Esophagus squamous epithelium (tissue), 5 donors: ENCODE data around the gene RIPK3. TPM values are rescaled to one million over a fixed set of nuclear protein-coding genes. Genes with fewer than 3 reads are reported as not detected.
A peak's percentile ranks its signal among the peaks of the same experiment; 100 is the strongest.

ENCODE experiments used
- DNase-seq: peaks from one replicate; lab custom pipeline; 2025; lab: John Stamatoyannopoulos, UW
- H3K27ac ChIP-seq, 4 donors: fragments of 200-600 bp; sonication (generic); one replicate each; pipeline ENCODE4 v1.5.1; 2016 to 2019; ENCODE audit warnings: mild to moderate bottlenecking in 1 of 4
- H3K27me3 ChIP-seq, 4 donors: fragments of 200-600 bp; sonication (generic); 1 replicate in 3 of 4; 2 replicates in 1 of 4; pipeline versions ENCODE4 v1.5.1 to v1.6.0; 2017 to 2021; ENCODE audit warnings: antibody characterized with exemption in 1 of 4
- H3K36me3 ChIP-seq, 3 donors: fragments of 200-600 bp; sonication (generic); one replicate each; pipeline ENCODE4 v1.5.1; 2016 to 2019
- H3K4me1 ChIP-seq, 3 donors: fragments of 200-600 bp; sonication (generic); one replicate each; pipeline ENCODE4 v1.5.1; 2017 to 2019
- H3K4me3 ChIP-seq, 4 donors: fragments of 200-600 bp; sonication (generic); 1 replicate in 3 of 4; 2 replicates in 1 of 4; pipeline ENCODE4 v1.5.1; 2016 to 2019; ENCODE audit warnings: mild to moderate bottlenecking in 2 of 4, moderate library complexity in 1 of 4
- H3K9me3 ChIP-seq, 3 donors: fragments of 200-600 bp; sonication (generic); one replicate each; pipeline ENCODE4 v1.5.1; 2016 to 2019
- POLR2A ChIP-seq, 4 donors: fragments of 450-650 bp; IDR thresholded peaks; one replicate each; pipeline ENCODE4 v1.6.1; 2017; ENCODE audit warnings: antibody characterized with exemption in 4 of 4, mild to moderate bottlenecking in 4 of 4, moderate library complexity in 3 of 4
- WGBS, 2 donors: methylation state at CpG; one replicate each; pipeline ENCODE4 v1.1.5; 2018; 5-methylcytosine and 5-hydroxymethylcytosine counted together
- intact Hi-C: fragments of 100-400 bp; cut with DNase I; formaldehyde crosslinking; loops from one replicate; pipeline ENCODE4 v1.15.0; 2022
- total RNA-seq, 4 donors: library from RNA; depleted of rRNA; stranded (reverse); fragments of >200 nt; gene quantifications; one replicate each; pipeline ENCODE4 v1.1.0, GENCODE V29; 2016
- TF ChIP-seq, protein P1 (sequence below), 6 experiments: fragments of 450-650 bp in 4 of 6; fragments of 200-600 bp in 2 of 6; sonication (generic) in 2 of 6; IDR thresholded peaks; one replicate each; pipeline ENCODE4 v1.5.1; 2016 to 2019; ENCODE audit warnings: antibody characterized with exemption in 6 of 6, mild to moderate bottlenecking in 4 of 6, moderate library complexity in 4 of 6
- donor health status: DM: yes; HTN: yes; CAD: no.

RIPK3 gene
- total RNA-seq, 4 donors from 2014 or later = 10.3 to 21.4 (median 12.7) TPM

DNA sequence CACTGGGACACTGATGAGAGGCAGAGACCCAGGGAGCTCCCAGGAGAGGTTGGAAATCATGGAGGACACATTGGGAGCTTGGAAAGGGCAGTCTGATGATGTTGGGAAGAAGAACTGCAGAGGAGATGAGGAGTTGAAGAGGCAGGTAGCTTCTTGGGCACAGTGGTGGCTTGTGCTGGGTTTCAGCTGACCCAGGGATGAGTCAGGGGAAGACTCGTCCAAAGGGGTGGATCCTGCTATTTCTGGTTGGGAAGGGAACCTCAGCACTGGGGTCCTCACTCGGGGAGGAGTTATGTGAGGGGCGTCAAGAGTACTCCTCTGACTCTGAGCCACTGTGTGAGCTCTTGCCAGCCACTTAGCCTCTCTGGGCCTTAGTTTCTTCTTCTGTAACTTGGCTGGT, 16.4 kb downstream of the RIPK3 start:
- Histone ChIP-seq H3K9me3 (no peaks in the 10 kb centered on the region), H3K36me3 (no peaks in the 10 kb centered on the region), H3K27me3 (peaks cover 0 to 8% (median 0%) of the 10 kb centered on the region in 4 donors), H3K27ac (no peak overlapping the region), H3K4me3 (no peak overlapping the region), H3K4me1 (peaks cover 0 to 13% (median 0%) of the 10 kb centered on the region in 3 donors)
- DNase-seq = no peak
- 46 to 56% methylated on average over 3 of the region's 3 CpGs for WGBS, 2 donors
- intact Hi-C loops = no loop called here
- TF ChIP-seq POLR2A (IDR thresholded peaks at IDR 0.05) = no peak
- TF ChIP-seq, protein P1, sequence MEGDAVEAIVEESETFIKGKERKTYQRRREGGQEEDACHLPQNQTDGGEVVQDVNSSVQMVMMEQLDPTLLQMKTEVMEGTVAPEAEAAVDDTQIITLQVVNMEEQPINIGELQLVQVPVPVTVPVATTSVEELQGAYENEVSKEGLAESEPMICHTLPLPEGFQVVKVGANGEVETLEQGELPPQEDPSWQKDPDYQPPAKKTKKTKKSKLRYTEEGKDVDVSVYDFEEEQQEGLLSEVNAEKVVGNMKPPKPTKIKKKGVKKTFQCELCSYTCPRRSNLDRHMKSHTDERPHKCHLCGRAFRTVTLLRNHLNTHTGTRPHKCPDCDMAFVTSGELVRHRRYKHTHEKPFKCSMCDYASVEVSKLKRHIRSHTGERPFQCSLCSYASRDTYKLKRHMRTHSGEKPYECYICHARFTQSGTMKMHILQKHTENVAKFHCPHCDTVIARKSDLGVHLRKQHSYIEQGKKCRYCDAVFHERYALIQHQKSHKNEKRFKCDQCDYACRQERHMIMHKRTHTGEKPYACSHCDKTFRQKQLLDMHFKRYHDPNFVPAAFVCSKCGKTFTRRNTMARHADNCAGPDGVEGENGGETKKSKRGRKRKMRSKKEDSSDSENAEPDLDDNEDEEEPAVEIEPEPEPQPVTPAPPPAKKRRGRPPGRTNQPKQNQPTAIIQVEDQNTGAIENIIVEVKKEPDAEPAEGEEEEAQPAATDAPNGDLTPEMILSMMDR (IDR thresholded peaks at IDR 0.05) = no peak

- no peak overlapping the region for H3K27ac ChIP-seq
- TF ChIP-seq, protein P1 (IDR thresholded peaks at IDR 0.05) = no peak
- no peak for TF ChIP-seq POLR2A (IDR thresholded peaks at IDR 0.05)
- WGBS, 2 donors = 71 to 86% methylated on average over 4 to 9 of the region's 10 CpGs
- H3K36me3 ChIP-seq = no peaks in the 10 kb centered on the region
- no peak for DNase-seq
- peaks cover 0 to 13% (median 0%) of the 10 kb centered on the region in 4 donors for H3K27me3 ChIP-seq
- peaks cover 0 to 8% (median under 1%) of the 10 kb centered on the region in 3 donors for H3K4me1 ChIP-seq
- no peaks in the 10 kb centered on the region for H3K9me3 ChIP-seq
- intact Hi-C loops = no loop called here
- H3K4me3 ChIP-seq = no peak overlapping the region
Observed at GRCh38 chr14:24322672-24323071, 17.1 kb downstream of the RIPK3 start.

DNA sequence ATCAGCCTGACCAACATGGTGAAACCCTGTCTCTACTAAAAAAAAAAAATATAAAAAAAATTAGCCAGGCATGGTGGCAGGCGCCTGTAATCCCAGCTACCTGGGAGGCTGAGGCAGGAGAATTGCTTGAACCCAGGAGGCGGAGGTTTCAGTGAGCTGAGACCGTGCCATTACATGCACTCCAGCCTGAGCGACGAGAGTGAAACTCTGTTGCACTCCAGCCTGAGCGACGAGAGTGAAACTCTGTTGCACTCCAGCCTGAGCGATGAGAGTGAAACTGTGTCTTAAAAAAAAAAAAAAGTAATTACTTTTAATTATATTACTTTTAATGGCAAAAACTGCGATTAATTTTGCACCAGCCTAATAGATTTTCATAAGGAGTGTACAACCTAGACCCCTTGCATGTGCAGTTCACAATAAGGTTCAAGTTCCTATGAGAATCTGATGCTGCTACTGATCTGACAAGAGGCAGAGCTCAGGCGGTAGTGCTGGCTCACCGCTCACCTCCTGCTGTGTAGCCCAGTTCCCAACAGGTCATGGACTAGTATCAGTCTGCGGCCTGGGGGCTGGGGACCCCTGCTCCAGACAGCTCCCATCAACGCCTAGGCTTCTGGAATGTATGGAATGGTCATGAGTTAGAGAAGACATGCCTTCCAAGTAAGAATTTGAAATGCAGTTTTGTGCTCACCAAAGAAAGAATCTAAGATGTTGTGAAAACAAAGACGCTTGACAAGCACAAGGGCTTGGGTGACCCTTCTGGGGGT, 18.4 kb downstream of the RIPK3 start:
- H3K27me3 ChIP-seq = peaks cover 0 to 23% (median 0%) of the 10 kb centered on the region in 4 donors
- H3K36me3 ChIP-seq = no peaks in the 10 kb centered on the region
- H3K9me3 ChIP-seq = no peaks in the 10 kb centered on the region
- H3K4me3 ChIP-seq = no peak overlapping the region
- peaks cover 5 to 14% (median 13%) of the 10 kb centered on the region in 3 donors for H3K4me1 ChIP-seq
- TF ChIP-seq, protein P1 (IDR thresholded peaks at IDR 0.05) = no peak
- TF ChIP-seq POLR2A (IDR thresholded peaks at IDR 0.05) = no peak
- intact Hi-C loops = no loop called here
- no peak overlapping the region for H3K27ac ChIP-seq
- no peak for DNase-seq
- 81 to 83% methylated on average over 13 to 14 of the region's 14 CpGs for WGBS, 2 donors

DNA sequence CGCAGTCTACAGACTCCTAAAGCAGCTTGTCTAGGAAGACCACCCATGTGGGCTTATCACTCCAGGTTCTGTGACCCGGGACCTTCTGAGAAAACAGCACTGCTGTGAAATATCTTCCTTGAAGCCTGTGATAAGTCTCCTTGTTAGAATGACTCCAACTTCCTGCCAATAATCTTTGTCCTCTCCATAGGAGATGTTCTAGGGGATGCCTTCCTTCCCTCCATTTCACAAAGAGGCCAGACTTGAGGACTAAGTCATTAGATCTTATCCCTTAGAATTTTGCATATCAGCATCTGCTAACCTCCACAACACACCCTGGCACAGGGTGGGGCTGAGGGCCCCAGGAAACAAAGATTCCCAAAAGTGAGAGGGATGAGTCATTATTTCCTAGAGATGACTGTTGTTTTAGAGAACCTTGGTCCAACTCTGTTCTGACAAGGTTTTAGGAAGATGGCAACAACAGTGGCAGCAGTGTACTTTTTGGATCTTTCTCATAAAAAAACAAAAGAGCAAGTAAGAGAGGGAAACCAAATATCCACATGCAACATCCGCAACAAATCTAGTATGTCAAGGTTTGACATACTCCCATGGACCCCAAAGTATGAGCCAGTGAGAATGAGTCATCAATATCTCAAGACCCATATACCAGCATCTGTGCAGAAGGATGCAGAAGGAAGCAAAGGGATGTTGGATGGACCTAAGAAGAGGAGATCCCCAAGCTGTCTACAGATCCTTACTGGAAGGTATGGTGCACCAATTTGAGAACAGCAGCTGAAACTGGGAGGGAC, 22.5 kb downstream of the RIPK3 start:
- intact Hi-C loops = no loop called here
- no peaks in the 10 kb centered on the region for H3K9me3 ChIP-seq
- TF ChIP-seq, protein P1 (IDR thresholded peaks at IDR 0.05) = no peak
- TF ChIP-seq POLR2A (IDR thresholded peaks at IDR 0.05) = no peak
- H3K4me3 ChIP-seq = no peak overlapping the region
- peak overlapping the region; percentile 86 to 97 (median 93) for H3K27ac ChIP-seq
- peaks cover 42 to 55% (median 53%) of the 10 kb centered on the region in 3 donors for H3K4me1 ChIP-seq
- H3K36me3 ChIP-seq = no peaks in the 10 kb centered on the region
- H3K27me3 ChIP-seq = peaks cover 0 to 27% (median 0%) of the 10 kb centered on the region in 4 donors
- WGBS, 2 donors = 67 to 74% methylated on average over 3 of the region's 3 CpGs
- no peak for DNase-seq

DNA sequence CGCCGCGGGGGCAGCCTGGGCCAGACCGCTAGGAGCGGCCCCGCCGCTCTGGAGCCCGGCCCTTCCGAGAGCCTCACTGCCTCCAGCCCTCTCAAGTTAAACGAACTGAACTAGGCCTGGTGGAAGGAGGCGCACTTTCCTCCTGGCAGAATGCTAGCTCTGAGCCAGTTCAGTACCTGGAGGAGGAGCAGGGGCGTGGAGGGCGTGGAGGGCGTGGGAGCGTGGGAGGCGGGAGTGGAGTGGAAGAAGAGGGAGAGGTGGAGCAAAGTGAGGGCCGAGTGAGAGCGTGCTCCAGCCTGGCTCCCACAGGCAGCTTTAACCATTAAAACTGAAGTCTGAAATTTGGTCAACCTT, 23.2 kb downstream of the RIPK3 start:
- peaks cover 49 to 63% (median 59%) of the 10 kb centered on the region in 3 donors for H3K4me1 ChIP-seq
- 36% methylated on average over 3 of the region's 18 CpGs; no CpG with 5 or more reads in 1 of the 2 donors for WGBS, 2 donors

More for the DNA sequence above, 23.2 kb downstream of the RIPK3 start:
- no peaks in the 10 kb centered on the region for H3K36me3 ChIP-seq
- TF ChIP-seq, protein P1 (IDR thresholded peaks at IDR 0.05) = no peak
- TF ChIP-seq POLR2A (IDR thresholded peaks at IDR 0.05) = no peak
- no peak for DNase-seq
- no peaks in the 10 kb centered on the region for H3K9me3 ChIP-seq
- peak overlapping the region; percentile 86 to 97 (median 93) for H3K27ac ChIP-seq
- intact Hi-C loops = no loop called here
- H3K27me3 ChIP-seq = peaks cover 0 to 27% (median 0%) of the 10 kb centered on the region in 4 donors
- H3K4me3 ChIP-seq = peak overlapping the region in 2 of 4 donors; percentile 4 to 32
